H1 (cell line): ENCODE measurements around the gene CUX1. TPM values are rescaled to one million over a fixed set of nuclear protein-coding genes. Genes with fewer than 3 reads are reported as not detected.

ENCODE experiments used
- CTCF ChIA-PET: fragments of 300-600 bp; sonication (Branson Sonifier 250); formaldehyde crosslinking; loops from one replicate; lab custom pipeline; 2021; ENCODE audit not compliant: partially characterized antibody; lab: Charles Lee
- POLR2A ChIA-PET: fragments of 300-600 bp; sonication (Branson Sonifier 250); formaldehyde crosslinking; loops from one replicate; lab custom pipeline; 2021; ENCODE audit warnings: inconsistent platforms; ENCODE audit not compliant: partially characterized antibody; lab: Charles Lee
- DNase-seq, 2 experiments: peaks; one replicate each; pipeline versions ENCODE4 v3.0.0 to v3.0.0-alpha.2; 2010 to 2022; ENCODE audit warnings: low spot score in 2 of 2, low read depth in 1 of 2, mixed read lengths in 1 of 2
- FAIRE-seq: peaks from 2 replicates; lab custom pipeline; 2011; peaks lifted over from hg19 to GRCh38; lab: Jason Lieb, UNC
- H2AFZ ChIP-seq: 2 replicates; pipeline ENCODE4 v1.8.1; 2012; ENCODE audit warnings: low read length, inconsistent platforms
- H2AK5ac ChIP-seq: 2 replicates; pipeline ENCODE4 v1.6.1; 2013; ENCODE audit warnings: low read depth, low read length
- H2BK120ac ChIP-seq: replicated peaks from 2 replicates; pipeline ENCODE3; 2013; ENCODE audit warnings: low read depth, low read length, inconsistent platforms
- H2BK12ac ChIP-seq: 2 replicates; pipeline ENCODE4 v1.6.1; 2013; ENCODE audit warnings: low read depth, low read length
- H2BK15ac ChIP-seq: 2 replicates; pipeline ENCODE4 v1.6.1; 2013; ENCODE audit warnings: low read length
- H2BK20ac ChIP-seq: 2 replicates; pipeline ENCODE4 v1.6.1; 2013; ENCODE audit warnings: low read length
- H2BK5ac ChIP-seq: 2 replicates; pipeline ENCODE4 v1.6.1; 2013; ENCODE audit warnings: low read depth, low read length
- H3K14ac ChIP-seq: 2 replicates; pipeline ENCODE4 v1.6.1; 2013; ENCODE audit warnings: inconsistent platforms; ENCODE audit not compliant: insufficient read length
- H3K18ac ChIP-seq: 2 replicates; pipeline ENCODE4 v1.6.1; 2013; ENCODE audit warnings: low read length; ENCODE audit errors: extremely low read depth
- H3K23ac ChIP-seq: 2 replicates; pipeline ENCODE4 v1.6.1; 2013; ENCODE audit warnings: inconsistent platforms; ENCODE audit not compliant: insufficient read length
- H3K23me2 ChIP-seq: 2 replicates; pipeline ENCODE4 v1.6.1; 2013; ENCODE audit warnings: low read depth, low read length
- H3K27ac ChIP-seq: 2 replicates; pipeline ENCODE4 v1.6.1; 2011; ENCODE audit warnings: low read depth, low read length, inconsistent platforms
- H3K27me3 ChIP-seq, 4 experiments: replicated peaks in 1 of 4; 1 replicate in 1 of 4; 2 replicates in 3 of 4; pipeline versions ENCODE4 v1.6.1 to v1.8.1; 2011 to 2013; ENCODE audit warnings: low read length in 3 of 4, mild to moderate bottlenecking in 3 of 4, inconsistent platforms in 2 of 4, mixed read lengths in 2 of 4, moderate library complexity in 1 of 4; ENCODE audit not compliant: control insufficient read depth in 3 of 4, insufficient read depth in 3 of 4; ENCODE audit errors: extremely low read depth in 1 of 4
- H3K36me3 ChIP-seq, 4 experiments: 2 replicates each; pipeline versions ENCODE4 v1.6.1 to v1.8.1; 2011 to 2013; ENCODE audit warnings: mild to moderate bottlenecking in 4 of 4, low read length in 3 of 4, moderate library complexity in 2 of 4, control low read depth in 1 of 4, inconsistent platforms in 1 of 4; ENCODE audit not compliant: insufficient read depth in 4 of 4, control insufficient read depth in 2 of 4
- H3K4ac ChIP-seq: replicated peaks from 2 replicates; pipeline ENCODE3; 2013; ENCODE audit warnings: low read length, low read depth, mixed read lengths, inconsistent platforms; ENCODE audit not compliant: insufficient read length
- H3K4me1 ChIP-seq, 4 experiments: replicated peaks in 1 of 4; 1 replicate in 1 of 4; 2 replicates in 3 of 4; pipeline versions ENCODE4 v1.6.1 to v1.8.1; 2011 to 2013; ENCODE audit warnings: low read length in 3 of 4, inconsistent platforms in 2 of 4, mixed read lengths in 1 of 4; ENCODE audit not compliant: insufficient read depth in 4 of 4, control insufficient read depth in 3 of 4
- H3K4me2 ChIP-seq, 2 experiments: 2 replicates each; pipeline versions ENCODE4 v1.6.1 to v1.8.1; 2011 to 2013; ENCODE audit warnings: low read depth in 2 of 2, low read length in 2 of 2, control low read depth in 1 of 2, inconsistent platforms in 1 of 2, mild to moderate bottlenecking in 1 of 2; ENCODE audit not compliant: insufficient read depth in 1 of 2
- H3K4me3 ChIP-seq, 4 experiments: fragments of 200-600, 300-600 bp in 1 of 4; sonication (generic), shearing (Covaris generic), sonication (Bioruptor Twin) in 1 of 4; 2 replicates each; pipeline versions ENCODE4 v1.5.1 to v1.8.1; 2011 to 2016; ENCODE audit warnings: low read length in 4 of 4, low read depth in 3 of 4, control low read depth in 2 of 4, inconsistent platforms in 2 of 4, mild to moderate bottlenecking in 2 of 4, mixed read lengths in 1 of 4, moderate library complexity in 1 of 4; ENCODE audit not compliant: insufficient read depth in 2 of 4; ENCODE audit errors: extremely low read depth in 1 of 4
- H3K56ac ChIP-seq: replicated peaks from 2 replicates; pipeline ENCODE3; 2013; ENCODE audit warnings: low read depth, mild to moderate bottlenecking, mixed read lengths, low read length, inconsistent platforms; ENCODE audit not compliant: insufficient read length
- H3K79me1 ChIP-seq: 2 replicates; pipeline ENCODE4 v1.6.1; 2013; ENCODE audit warnings: low read depth, low read length, control low read depth
- H3K79me2 ChIP-seq, 2 experiments: 2 replicates each; pipeline versions ENCODE4 v1.6.1 to v1.8.1; 2012 to 2013; ENCODE audit warnings: low read length in 2 of 2, mild to moderate bottlenecking in 2 of 2, inconsistent platforms in 1 of 2; ENCODE audit not compliant: insufficient read depth in 2 of 2, control insufficient read depth in 1 of 2
- H3K9ac ChIP-seq, 4 experiments: replicated peaks in 1 of 4; 1 replicate in 1 of 4; 2 replicates in 3 of 4; pipeline versions ENCODE4 v1.6.1 to v1.8.1; 2011 to 2013; ENCODE audit warnings: low read depth in 3 of 4, low read length in 3 of 4, control low read depth in 2 of 4, mild to moderate bottlenecking in 2 of 4, moderate library complexity in 2 of 4, inconsistent platforms in 1 of 4; ENCODE audit errors: extremely low read depth in 1 of 4
- H3K9me3 ChIP-seq, 2 experiments: 2 replicates each; pipeline versions ENCODE4 v1.6.1 to v1.8.1; 2012 to 2013; ENCODE audit warnings: mild to moderate bottlenecking in 2 of 2, moderate library complexity in 2 of 2, control low read depth in 1 of 2, inconsistent platforms in 1 of 2, low read depth in 1 of 2, low read length in 1 of 2, mixed read lengths in 1 of 2; ENCODE audit not compliant: insufficient read depth in 2 of 2
- H4K20me1 ChIP-seq, 2 experiments: replicated peaks in 1 of 2; 2 replicates each; pipeline versions ENCODE3 to v1.8.1; 2011 to 2013; ENCODE audit warnings: inconsistent platforms in 2 of 2, low read length in 2 of 2, mild to moderate bottlenecking in 1 of 2; ENCODE audit not compliant: insufficient read depth in 2 of 2, control insufficient read depth in 1 of 2
- H4K5ac ChIP-seq: 2 replicates; pipeline ENCODE4 v1.6.1; 2013; ENCODE audit warnings: low read length, low read depth, mixed read lengths, inconsistent platforms; ENCODE audit not compliant: insufficient read length
- H4K8ac ChIP-seq: 2 replicates; pipeline ENCODE4 v1.8.0; 2013; ENCODE audit warnings: mild to moderate bottlenecking, moderate library complexity, low read length, inconsistent platforms; ENCODE audit not compliant: insufficient read depth; ENCODE audit errors: extremely low read depth
- H4K91ac ChIP-seq: replicated peaks from 2 replicates; pipeline ENCODE3; 2013; ENCODE audit warnings: low read length, mixed read lengths, inconsistent platforms; ENCODE audit not compliant: insufficient read length
- ATF3 ChIP-seq: IDR thresholded peaks from 2 replicates; pipeline ENCODE4 v1.6.1; 2011; ENCODE audit warnings: low read depth, mild to moderate bottlenecking, low read length; ENCODE audit not compliant: insufficient read depth
- CREB1 ChIP-seq: IDR thresholded peaks from 2 replicates; pipeline ENCODE4 v1.6.1; 2012; ENCODE audit warnings: inconsistent platforms
- FOSL1 ChIP-seq: IDR thresholded peaks from 2 replicates; pipeline ENCODE4 v1.6.1; 2011; ENCODE audit warnings: mild to moderate bottlenecking, low read depth, low read length, moderate library complexity; ENCODE audit not compliant: insufficient read depth
- GTF2F1 ChIP-seq: IDR thresholded peaks from 2 replicates; pipeline ENCODE4 v1.6.1; 2012; ENCODE audit warnings: low read depth, low read length, improper control_type of control experiment, borderline replicate concordance
- HDAC2 ChIP-seq, 2 experiments: fragments of 300-600 bp in 1 of 2; sonication (generic) in 1 of 2; IDR thresholded peaks; 2 replicates each; pipeline ENCODE4 v1.6.1; 2011 to 2012; ENCODE audit warnings: low read depth in 2 of 2, low read length in 2 of 2, mild to moderate bottlenecking in 2 of 2, moderate library complexity in 2 of 2, borderline replicate concordance in 1 of 2, inconsistent platforms in 1 of 2
- POU5F1 ChIP-seq: IDR thresholded peaks from 2 replicates; pipeline ENCODE4 v1.6.1; 2011; ENCODE audit warnings: low read depth, mild to moderate bottlenecking, low read length, moderate library complexity
- RBBP5 ChIP-seq: IDR thresholded peaks from 2 replicates; pipeline ENCODE4 v1.7.1; 2012; ENCODE audit warnings: low read depth, mild to moderate bottlenecking, inconsistent platforms, low read length, moderate library complexity, borderline replicate concordance
- RNF2 ChIP-seq: fragments of 200-900, 300-1000 bp; sonication (generic); IDR thresholded peaks from 2 replicates; pipeline ENCODE4 v1.7.1; 2016; ENCODE audit warnings: borderline replicate concordance, low read depth, mild to moderate bottlenecking, antibody characterized with exemption, low read length; ENCODE audit not compliant: poor library complexity, severe bottlenecking; ENCODE audit errors: missing control alignments
- SP2 ChIP-seq: IDR thresholded peaks from 2 replicates; pipeline ENCODE4 v1.6.1; 2012; ENCODE audit warnings: mild to moderate bottlenecking, low read length, inconsistent platforms
- SP4 ChIP-seq: IDR thresholded peaks from 2 replicates; pipeline ENCODE4 v1.6.1; 2012; ENCODE audit warnings: low read length, inconsistent platforms
- TAF1 ChIP-seq: IDR thresholded peaks from 2 replicates; pipeline ENCODE4 v1.6.1; 2011; ENCODE audit warnings: mild to moderate bottlenecking, low read depth, low read length
- TCF12 ChIP-seq: IDR thresholded peaks from 2 replicates; pipeline ENCODE4 v1.6.1; 2011; ENCODE audit warnings: low read depth, mild to moderate bottlenecking, low read length
- USF2 ChIP-seq: IDR thresholded peaks from 2 replicates; pipeline ENCODE4 v1.6.1; 2011; ENCODE audit warnings: low read length, improper control_type of control experiment
- WGBS, 2 experiments: shearing (Covaris generic) in 1 of 2; methylation state at CpG; one replicate each; pipeline versions ENCODE4 v1.1.6 to v1.1.7; 2013 to 2015; ENCODE audit warnings: low lambda C conversion rate in 2 of 2, mixed read lengths in 2 of 2, inconsistent platforms in 1 of 2, low coverage in 1 of 2, missing lambda C conversion rate in 1 of 2; ENCODE audit not compliant: insufficient replicate concordance in 2 of 2, insufficient coverage in 1 of 2, insufficient read length in 1 of 2; ENCODE audit errors: extremely low coverage in 1 of 2, missing lambda C conversion rate in 1 of 2; 5-methylcytosine and 5-hydroxymethylcytosine counted together
- polyA plus RNA-seq, 7 experiments: library from polyadenylated mRNA; depleted of rRNA in 3 of 7; stranded (reverse) in 5 of 7; unstranded in 2 of 7; fragments of >200 nt in 5 of 7; fragments of 200-250 nt in 2 of 7; gene quantifications; 1 replicate in 5 of 7; 2 replicates in 1 of 7; 4 replicates in 1 of 7; pipeline versions ENCODE4 v1.2.1 to v1.2.3, GENCODE V29; 2011 to 2013; ENCODE audit warnings: missing spikeins in 2 of 7, mixed read lengths in 2 of 7
- total RNA-seq: library from RNA; stranded (reverse); fragmentation: NEBNext Ultra II Directional; extraction: Animal tissue kit (Norgen Biotek cat#: 25700); gene quantifications from 2 replicates; pipeline ENCODE4 v1.2.1, GENCODE V29; 2021

The CUX1 gene
- total and polyA plus RNA-seq, 2 of the 8 experiments (the other 6 are each of a cell fraction or from before 2014, with no cell fraction given): 21.6 to 65.9 TPM

- no peaks in the 10 kb centered on the region for H3K9me3 ChIP-seq
- H3K23me2 ChIP-seq: no peaks in the 10 kb centered on the region
- H4K5ac ChIP-seq: no peak overlapping the region
- no peak overlapping the region for H3K14ac ChIP-seq
- H3K36me3 ChIP-seq: no peaks in the 10 kb centered on the region
- no peak overlapping the region for H2BK5ac ChIP-seq
- no peak overlapping the region for H2BK120ac ChIP-seq
- H3K79me1 ChIP-seq: peaks cover 7% of the 10 kb centered on the region
- H3K23ac ChIP-seq: no peak overlapping the region
- WGBS, 2 experiments: 98% methylated on average over 5 of the region's 5 CpGs; no CpG with 5 or more reads in 1 of the 2 experiments
- H3K27ac ChIP-seq: no peak overlapping the region
- H2BK20ac ChIP-seq: no peak overlapping the region
- no peak overlapping the region for H4K91ac ChIP-seq
- peaks cover 0 to 27% of the 10 kb centered on the region in 2 experiments; a peak in 1 of 4 replicates for H3K79me2 ChIP-seq
- DNase-seq (no peak), FAIRE-seq (no peak)
- H3K27me3 ChIP-seq: no peaks in the 10 kb centered on the region
- no peak overlapping the region for H2BK12ac ChIP-seq
- peaks cover 0 to 19% (median 2%) of the 10 kb centered on the region in 4 experiments; a peak in 2 of 7 replicates for H3K4me1 ChIP-seq
- H2BK15ac ChIP-seq: no peak overlapping the region
- no peak overlapping the region for H2AK5ac ChIP-seq
- ChIA-PET CTCF (interaction anchor here (0.6 kb wide), 1 partner anchor 8 kb away, joined by 3 read pairs; no protein-coding TSS in a partner anchor), POLR2A (no interaction called here)
- H3K4me2 ChIP-seq: no peak overlapping the region
- H3K4ac ChIP-seq: no peak overlapping the region
- H4K8ac ChIP-seq: no peak overlapping the region
- no peak overlapping the region for H3K4me3 ChIP-seq
- H2AFZ ChIP-seq: no peak overlapping the region
- H4K20me1 ChIP-seq: peaks cover 1 to 5% of the 10 kb centered on the region in 2 experiments
- no peak overlapping the region for H3K9ac ChIP-seq
- no peak overlapping the region for H3K56ac ChIP-seq
- H3K18ac ChIP-seq: no peak overlapping the region
- no peak for TF ChIP-seq ATF3
- TF ChIP-seq RBBP5: no peak
- no peak for TF ChIP-seq RNF2
- TF ChIP-seq TCF12: no peak
- no peak for TF ChIP-seq FOSL1
- TF ChIP-seq POU5F1: no peak
- TF ChIP-seq GTF2F1: no peak
- TF ChIP-seq SP2: no peak
- no peak for TF ChIP-seq HDAC2 (IDR thresholded peaks at IDR 0.05; ENCODE audit: borderline replicate concordance in 1 of 2, low read depth in 2 of 2, low read length in 2 of 2)
- TF ChIP-seq USF2: no peak
- TF ChIP-seq SP4: no peak
- TF ChIP-seq TAF1: no peak
- TF ChIP-seq CREB1: no peak
Measured at GRCh38 chr7:101995121-101995520, 177.7 kb downstream of the CUX1 start.
